C4-2B (cell line): Measurements from ENCODE around the gene PCBP4.
"Not testable (repeated sequence)": the region's sequence is repeated elsewhere in the genome, so short reads cannot be mapped to it uniquely, and the experiment has no call there.

ENCODE experiments used
- H3K27ac ChIP-seq: fragments of 450-650 bp; 2 replicates; pipeline ENCODE4 v1.5.1; 2017
- ZFX ChIP-seq: fragments of 450-650 bp; IDR thresholded peaks from 2 replicates; pipeline ENCODE4 v1.6.1; 2017
- TF ChIP-seq, protein P1 (sequence below): fragments of 450-650 bp; conservative IDR thresholded peaks from 2 replicates; pipeline ENCODE4 v1.5.1; 2017; ENCODE audit warnings: mild to moderate bottlenecking

Gene PCBP4

DNA sequence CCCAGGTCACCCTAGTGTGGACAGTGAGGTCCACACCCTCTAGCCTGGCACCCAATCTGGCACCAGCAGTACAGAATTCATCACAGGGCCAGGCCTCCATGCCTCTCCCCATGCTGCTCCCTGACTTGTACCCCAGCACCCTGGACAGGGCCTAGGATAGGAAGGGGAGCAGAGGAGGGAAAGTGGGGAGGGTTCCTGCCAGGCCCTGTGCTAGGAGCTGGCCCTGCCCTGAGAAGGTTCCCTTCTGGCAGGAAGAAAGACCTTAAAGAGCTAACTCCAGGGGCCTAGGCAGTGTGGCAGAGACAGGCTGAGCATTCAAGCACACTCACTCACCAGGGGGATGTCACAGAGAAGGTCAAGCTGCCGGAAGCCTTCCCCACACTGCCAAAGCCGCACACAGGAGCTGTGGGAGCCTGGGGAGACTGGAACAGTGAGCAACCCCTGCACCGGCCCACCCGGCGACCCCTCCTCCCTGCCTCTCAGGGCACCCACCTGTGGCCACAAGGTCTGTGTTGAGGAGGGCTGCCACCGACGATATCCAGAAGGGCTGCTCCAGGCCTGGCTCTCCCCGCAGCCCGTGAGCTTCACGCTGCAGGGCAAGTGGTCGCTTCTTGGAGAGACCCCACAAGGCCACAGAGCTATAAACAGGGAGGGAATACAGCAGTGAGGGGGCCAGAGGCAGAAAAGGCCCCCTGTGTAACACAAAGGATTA is 33.0 kb downstream of the PCBP4 start:
- H3K27ac ChIP-seq: no peak overlapping the region
- TF ChIP-seq, protein P1, sequence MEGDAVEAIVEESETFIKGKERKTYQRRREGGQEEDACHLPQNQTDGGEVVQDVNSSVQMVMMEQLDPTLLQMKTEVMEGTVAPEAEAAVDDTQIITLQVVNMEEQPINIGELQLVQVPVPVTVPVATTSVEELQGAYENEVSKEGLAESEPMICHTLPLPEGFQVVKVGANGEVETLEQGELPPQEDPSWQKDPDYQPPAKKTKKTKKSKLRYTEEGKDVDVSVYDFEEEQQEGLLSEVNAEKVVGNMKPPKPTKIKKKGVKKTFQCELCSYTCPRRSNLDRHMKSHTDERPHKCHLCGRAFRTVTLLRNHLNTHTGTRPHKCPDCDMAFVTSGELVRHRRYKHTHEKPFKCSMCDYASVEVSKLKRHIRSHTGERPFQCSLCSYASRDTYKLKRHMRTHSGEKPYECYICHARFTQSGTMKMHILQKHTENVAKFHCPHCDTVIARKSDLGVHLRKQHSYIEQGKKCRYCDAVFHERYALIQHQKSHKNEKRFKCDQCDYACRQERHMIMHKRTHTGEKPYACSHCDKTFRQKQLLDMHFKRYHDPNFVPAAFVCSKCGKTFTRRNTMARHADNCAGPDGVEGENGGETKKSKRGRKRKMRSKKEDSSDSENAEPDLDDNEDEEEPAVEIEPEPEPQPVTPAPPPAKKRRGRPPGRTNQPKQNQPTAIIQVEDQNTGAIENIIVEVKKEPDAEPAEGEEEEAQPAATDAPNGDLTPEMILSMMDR: no peak
- TF ChIP-seq ZFX: no peak

DNA sequence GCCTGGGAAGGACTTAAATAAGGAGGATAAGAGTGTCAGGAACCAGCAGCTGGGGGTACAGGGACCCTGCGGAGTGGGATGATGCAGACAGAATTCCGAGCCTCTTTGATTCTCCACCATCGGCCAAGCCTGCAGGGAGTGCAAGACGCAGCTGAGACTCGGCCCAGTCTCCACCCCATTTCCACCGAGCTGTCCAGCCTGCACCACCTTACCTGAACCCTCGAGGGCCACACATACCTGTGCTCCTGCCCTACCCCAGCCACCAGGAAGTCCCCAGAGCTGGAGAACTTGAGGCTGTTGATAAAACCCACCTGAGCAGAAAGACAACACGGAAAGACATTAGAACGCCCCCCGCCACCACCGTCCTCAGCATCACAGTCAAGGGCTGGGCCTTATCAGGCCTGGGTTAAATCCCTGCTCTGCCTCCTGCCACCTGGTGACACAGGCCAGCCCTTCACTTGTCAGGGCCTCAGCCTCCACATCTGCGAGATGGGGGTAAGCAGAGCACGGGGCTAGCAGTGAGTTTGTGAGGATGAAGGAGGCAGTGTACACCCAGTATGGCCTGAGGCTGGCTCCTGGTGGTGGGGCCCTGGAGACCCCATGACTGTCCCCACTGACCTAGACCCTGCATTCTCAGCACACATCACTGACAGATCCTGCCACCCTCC is 33.6 kb downstream of the PCBP4 start:
- TF ChIP-seq, protein P1: no peak
- TF ChIP-seq ZFX: no peak
- no peak overlapping the region for H3K27ac ChIP-seq

DNA sequence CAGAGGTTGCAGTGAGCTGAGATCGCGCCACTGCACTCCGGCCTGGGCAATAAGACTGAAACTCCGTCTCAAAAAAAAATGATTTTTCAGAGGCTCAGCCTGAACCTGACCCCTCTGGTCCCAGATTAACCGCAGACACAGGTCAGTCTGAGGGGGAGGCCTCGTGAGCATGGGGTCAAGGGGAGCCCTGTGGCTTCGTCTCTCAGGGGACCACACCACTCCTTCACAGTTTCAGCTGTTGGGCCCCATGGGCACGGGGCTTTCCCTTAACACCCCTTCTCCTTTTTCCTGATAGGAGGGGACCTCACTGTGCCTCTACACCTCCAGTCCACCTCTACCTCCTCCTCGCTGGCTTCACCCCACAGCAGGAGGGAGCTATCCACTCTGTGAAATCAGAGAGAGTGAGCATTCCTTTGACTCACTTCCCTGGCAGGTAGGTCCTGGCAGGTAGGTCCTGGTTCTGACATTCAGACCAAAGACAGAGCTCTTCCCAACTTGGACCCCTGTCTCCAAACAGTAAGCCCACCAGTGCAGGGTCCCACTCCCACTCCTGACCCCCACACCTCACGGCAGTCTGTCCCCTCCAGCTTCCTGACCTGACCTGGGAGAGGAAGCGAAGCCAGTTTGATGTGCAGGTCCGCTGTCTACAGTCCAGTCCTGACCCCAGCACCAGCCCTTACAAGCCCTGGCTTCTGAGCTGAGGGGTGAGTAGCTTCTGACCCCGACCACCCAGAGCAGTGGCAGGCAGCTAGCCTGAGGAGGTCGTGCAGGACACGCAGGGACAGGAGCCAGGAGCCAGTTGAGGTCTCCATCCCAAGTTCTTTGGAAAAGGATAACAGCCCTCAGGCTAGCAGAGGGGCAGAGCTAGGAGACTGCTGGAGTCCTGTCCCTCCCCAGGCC is 34.5 kb downstream of the PCBP4 start:
- no peak overlapping the region for H3K27ac ChIP-seq
- TF ChIP-seq ZFX: no peak
- TF ChIP-seq, protein P1: no peak

GRCh38 chr3:51931756-51932155 is 35.5 kb downstream of the PCBP4 start:
- no peak overlapping the region for H3K27ac ChIP-seq
- no peak for TF ChIP-seq ZFX

- no peak overlapping the region for H3K27ac ChIP-seq
- TF ChIP-seq, protein P1: no peak
- TF ChIP-seq ZFX: no peak
Observed at GRCh38 chr3:51930439-51930838, 36.8 kb downstream of the PCBP4 start.

- no peak overlapping the region for H3K27ac ChIP-seq
- TF ChIP-seq, protein P1: no peak
- no peak for TF ChIP-seq ZFX
Observed at GRCh38 chr3:51929420-51930003, 37.7 kb downstream of the PCBP4 start.

DNA sequence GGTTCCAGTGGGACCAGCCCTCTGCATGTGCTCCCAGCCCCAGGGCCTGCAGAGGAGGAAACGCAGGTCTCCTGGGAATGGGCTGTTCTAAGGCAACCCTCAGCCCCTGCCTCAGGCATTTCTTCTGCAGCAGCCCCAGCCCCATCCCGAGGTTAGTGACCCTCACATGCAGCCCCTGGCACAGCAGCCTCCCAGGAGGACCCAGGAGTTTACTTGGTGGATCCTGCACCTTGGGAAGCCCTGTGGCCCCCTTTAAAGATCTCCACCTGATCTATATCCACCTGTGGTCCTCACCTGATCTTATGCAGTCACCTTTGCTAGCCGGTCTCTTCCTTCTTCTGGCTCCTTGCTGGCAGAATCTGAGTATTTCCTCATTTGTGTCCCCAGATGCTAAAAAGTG is 38.3 kb downstream of the PCBP4 start:
- H3K27ac ChIP-seq: not testable (repeated sequence)

DNA sequence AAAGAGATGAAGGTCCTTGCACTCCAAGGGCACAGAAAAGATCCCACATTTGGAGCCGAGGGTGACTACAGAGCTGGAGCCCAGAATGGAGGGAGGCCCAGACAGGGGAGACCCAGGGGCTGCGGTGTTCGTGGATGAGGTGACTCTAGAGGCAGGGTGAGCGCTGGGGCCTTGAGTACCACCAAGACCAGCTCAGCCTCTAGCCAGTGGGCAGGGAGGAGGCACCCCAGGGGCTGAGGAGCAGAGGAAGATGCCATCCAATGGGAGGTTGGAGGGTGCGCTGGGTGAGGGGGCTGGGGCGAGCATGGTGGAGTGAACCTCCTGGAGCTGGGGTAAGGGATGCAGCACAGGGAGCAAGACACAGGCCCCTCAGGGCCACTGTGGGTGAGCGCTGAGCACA is 38.8 kb downstream of the PCBP4 start:
- H3K27ac ChIP-seq: no peak overlapping the region
- TF ChIP-seq, protein P1: no peak
- no peak for TF ChIP-seq ZFX
